ENCODE results near the gene ME3.
A peak's percentile ranks its signal among the peaks of the same experiment; 100 is the strongest.

Gene ME3

DNA sequence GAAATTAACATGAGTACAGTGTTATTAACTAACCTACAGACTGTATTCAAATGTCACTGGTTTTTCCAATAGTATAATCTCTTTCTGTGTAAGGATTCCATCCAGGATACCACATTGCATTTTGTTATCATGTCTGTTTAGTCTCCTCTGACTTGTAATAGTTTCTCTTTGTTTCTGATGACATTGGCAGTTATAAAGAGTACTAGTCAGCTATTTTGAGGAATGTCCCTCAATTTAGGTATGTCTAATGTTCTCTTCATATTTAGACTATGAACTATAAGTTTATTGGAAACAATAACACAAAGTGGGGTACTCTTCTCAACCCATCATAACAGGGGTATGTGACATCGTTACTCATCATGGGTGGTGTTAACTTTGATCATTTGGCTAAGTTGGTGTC lies 20.3 kb upstream of the ME3 start:
- DNase-seq (ENCODE audit: low spot score): no peak

DNA sequence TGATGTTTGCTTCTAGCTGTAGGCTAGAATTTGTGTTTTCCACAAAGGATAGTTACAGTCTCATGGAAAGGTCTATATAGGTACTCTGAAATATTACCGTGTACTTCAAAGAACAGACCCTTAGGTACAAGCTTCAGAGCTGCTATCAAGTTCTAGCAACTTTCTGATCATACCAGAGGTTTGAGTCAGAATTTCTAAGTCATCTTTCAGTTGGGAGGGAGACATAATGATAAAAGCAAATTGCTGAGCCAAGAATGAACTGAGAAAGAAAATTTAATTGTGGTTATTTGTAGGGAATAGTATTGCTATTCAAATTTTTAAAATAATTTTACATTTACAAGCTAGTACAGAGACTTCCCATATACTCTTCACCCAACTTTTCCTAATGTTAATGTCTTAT lies 19.9 kb upstream of the ME3 start:
- DNase-seq (ENCODE audit: low spot score): no peak

- peak; percentile 38 for DNase-seq (ENCODE audit: low spot score)
Measured at GRCh38 chr11:86688398-86689179, 16.2 kb upstream of the ME3 start.

- no peak for DNase-seq (ENCODE audit: low spot score)
Measured at GRCh38 chr11:86687185-86687778, 14.9 kb upstream of the ME3 start.

GRCh38 chr11:86686531-86686930 lies 14.1 kb upstream of the ME3 start:
- DNase-seq (ENCODE audit: low spot score): no peak

DNA sequence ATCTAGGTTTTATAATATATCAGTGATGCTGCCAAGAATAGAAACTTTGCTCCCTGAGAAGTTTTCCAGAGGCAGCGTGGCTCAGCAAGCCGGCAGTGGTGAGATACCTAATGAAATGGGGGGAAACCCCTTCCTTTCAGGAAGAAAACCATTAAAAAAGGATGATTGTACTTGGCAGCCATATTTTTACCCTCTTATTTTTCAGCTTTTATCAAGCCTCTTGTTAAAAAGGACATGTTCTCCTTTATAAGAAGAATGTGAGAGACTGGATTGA lies 9.0 kb upstream of the ME3 start:
- DNase-seq (ENCODE audit: low spot score): no peak

DNA sequence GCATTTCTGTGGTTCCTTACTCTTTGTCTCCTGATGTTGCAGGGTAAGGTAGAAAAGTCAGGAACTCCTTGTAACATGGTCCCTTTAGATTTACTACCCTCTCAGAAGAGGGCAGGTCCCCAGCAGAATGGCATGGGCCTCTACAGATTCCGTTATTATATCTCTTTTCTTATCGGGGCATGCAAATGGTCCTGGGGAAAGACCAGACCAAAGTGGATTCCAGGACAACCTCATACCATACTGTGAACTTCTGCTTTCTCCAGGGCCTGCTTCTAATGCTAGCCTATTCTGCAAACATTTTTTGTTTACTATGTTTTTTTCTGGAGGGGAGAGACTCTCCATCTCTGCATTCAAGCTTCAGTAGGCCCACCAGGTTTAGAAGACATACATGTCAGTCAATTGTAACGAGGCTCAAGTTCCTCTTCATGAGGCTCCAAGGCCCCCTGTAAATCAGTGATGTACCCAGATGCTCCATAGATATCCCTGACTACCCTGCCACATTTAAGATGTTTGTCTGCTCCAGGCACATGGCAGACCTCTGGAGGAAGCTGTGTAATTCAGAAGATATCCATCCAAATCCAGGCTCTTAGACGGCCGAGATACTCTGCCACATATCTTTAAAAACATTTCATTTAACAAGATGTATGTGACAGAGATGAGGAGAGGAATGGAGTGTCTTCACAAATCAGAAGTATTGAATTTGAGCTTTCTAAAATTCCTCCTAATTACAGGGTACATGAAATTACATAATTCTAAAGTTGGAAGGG lies 8.5 kb upstream of the ME3 start:
- no peak for DNase-seq (ENCODE audit: low spot score)

GRCh38 chr11:86678823-86679222 lies 6.4 kb upstream of the ME3 start:
- no peak for DNase-seq (ENCODE audit: low spot score)

GRCh38 chr11:86678296-86678695 lies 5.9 kb upstream of the ME3 start:
- DNase-seq (ENCODE audit: low spot score): no peak

DNA sequence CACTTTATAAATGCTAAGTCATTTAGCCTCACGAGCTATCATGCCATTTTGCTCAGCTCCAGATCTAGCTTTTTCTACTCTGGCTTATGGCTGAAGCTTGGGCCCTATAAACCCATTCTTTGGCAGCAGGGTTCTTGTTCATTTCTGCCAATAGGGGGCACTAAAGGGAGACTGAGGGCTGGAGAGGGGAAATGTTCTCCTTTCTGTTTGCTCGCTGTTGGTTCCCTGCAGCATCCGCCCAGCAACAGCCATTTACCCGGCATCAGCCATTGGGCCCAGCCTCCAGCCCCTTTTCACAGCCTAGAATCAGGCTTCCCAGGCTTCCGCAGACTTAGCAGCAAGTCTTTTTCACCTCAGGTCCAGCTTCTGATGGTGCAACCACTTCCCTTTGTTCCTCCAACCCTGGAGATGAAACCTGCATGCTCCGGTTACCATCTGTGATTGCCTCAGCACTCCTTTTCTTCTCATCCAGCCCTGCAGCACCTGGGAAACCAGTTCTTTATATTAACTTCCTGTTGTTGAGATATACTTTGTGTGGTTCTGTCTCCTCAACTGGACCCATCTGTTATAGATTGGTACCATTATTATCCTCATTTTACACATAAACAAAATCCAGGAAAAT lies 4.2 kb upstream of the ME3 start:
- DNase-seq (ENCODE audit: low spot score): peak; percentile 37

DNA sequence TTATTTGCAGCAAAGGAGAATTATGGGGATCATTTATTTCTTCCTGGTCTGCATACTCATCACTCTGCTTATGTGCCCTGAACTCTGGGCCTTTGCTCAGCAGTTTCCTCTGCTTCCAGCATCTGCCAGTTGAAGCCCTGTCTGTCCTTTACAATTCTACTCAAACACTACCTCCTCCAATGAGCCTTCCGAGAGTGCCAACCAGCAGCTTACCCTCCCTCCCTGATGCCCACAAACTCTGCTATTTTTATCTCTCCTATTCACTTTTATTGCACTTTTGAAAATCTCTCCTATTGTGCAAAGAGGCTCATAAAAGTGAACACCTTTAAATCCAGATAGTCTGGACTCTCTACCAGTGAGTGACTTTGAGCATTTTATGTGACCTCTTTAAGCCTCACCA lies 3.6 kb upstream of the ME3 start:
- no peak for DNase-seq (ENCODE audit: low spot score)

GRCh38 chr11:86675017-86675416 lies 2.6 kb upstream of the ME3 start:
- DNase-seq (ENCODE audit: low spot score): no peak

DNA sequence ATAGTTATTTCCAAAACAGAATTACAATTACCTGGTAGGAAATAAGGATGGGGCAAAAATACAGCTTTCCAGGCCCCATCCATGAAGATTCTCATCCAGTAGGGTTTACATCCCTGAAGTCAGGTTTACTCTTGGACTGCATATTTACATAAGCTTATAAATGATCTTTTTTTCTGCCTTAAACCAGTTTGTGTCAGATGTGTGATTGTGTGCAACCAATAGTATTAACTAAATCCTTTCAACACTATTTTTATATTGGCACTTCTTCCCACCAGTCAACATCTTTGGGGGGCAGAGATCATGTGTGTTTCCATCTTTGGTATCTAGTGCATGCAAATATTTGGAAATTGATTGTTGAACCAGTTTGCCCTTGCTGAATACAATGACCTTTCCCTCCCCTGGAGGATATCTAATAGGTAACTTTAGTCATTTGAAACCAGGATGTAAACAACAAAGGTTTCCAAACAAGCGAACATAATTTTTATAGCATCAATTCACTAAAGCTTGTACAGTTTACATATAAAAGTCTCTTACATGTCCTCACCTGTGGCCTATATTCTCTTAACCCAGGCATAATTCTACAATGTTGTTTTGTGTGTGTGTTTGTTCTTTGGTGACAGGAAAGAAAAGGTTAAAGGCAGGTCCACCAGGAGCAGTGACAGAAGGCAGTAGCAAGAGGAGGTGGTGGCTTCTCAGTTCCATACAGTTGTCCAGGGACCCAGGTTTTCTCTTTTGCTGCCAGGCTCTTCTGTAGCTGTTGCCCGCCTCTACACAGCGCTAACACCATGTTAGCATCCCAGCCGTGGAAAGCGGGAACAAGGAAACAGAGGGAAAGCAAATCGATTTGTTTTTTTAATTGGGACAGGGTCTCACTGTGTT lies 1.7 kb upstream of the ME3 start:
- no peak for DNase-seq (ENCODE audit: low spot score)

DNA sequence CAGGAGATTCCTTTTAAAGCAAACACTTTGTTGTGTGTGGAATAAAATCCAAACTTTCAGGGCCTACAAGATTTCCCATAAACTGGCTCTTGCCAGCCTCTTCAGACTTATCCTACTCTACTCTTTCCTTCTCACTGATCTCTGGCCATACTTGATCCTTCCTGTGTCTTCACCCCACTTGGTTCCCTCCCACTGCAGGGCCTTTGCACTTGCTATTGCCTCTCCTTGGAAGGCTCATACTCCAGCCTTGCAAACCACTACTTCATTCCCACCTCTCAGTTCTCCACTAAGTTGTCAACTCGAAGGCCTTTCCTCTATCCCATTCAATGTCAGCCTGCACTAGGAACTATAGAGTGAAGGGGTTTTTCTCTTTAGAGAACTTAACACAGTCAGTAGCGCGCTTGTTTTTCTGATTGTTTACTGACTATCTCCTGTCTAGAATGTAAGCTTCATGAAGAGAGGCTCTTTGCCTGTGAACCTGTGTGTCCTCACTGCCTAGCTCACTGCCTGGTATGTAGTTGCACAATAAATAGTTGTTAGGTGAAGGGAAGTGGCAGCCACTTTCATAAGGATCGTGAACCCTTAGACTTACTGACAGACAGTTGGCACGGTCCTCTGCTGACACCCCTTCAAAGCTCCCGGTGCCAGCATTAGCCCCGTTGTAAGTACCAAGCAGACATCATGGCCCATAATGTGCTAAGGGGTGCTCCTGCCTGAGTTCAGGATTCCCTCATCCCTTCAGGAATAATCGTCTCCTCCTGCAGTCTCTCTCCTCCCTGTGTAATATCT lies 833 bp upstream of the ME3 start:
- no peak for DNase-seq (ENCODE audit: low spot score)

DNA sequence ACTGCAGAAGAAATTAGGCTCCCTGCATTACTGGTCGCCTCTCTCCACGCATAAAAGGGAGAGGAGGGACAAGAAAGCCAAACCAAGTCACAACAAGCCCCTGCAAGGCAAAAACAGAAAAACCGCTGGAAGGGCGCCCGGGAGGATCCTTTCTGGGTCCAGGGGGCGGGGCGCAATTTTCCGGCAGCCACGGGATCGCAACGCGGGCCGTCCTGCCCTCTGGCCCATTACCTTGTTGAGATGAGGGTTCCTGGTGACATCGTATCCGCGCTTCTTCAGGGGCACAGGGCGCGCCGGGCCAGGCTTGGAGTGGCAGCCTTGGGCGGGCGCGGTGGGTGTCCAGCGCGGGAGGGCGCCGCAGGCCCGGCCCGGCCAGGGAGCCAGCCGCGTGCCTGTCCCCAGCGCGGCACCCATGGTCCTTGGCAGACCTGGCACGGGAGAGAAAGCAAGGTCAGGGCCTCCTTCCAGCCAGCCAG lies 847 bp downstream of the ME3 start:
- no peak for DNase-seq (ENCODE audit: low spot score)

DNA sequence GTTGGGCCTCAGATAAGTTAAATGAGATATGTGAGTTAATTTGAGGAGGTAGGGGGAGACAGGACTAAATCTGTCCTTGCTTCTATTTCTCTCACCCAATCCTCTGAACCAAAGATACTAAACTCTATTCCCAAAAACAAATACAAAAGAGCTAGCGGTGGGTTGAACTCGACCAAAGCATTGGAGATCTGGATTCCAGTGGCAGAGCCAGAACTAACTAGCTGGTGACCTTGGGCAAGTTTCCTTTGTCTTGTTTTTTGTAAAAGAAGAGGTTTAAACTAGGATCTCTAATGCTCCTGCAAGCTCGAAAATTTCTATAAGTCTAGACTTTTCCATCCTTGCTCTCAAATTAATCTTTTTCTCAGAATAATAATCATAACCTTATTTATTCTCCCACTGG lies 1.5 kb downstream of the ME3 start:
- DNase-seq (ENCODE audit: low spot score): no peak

DNA sequence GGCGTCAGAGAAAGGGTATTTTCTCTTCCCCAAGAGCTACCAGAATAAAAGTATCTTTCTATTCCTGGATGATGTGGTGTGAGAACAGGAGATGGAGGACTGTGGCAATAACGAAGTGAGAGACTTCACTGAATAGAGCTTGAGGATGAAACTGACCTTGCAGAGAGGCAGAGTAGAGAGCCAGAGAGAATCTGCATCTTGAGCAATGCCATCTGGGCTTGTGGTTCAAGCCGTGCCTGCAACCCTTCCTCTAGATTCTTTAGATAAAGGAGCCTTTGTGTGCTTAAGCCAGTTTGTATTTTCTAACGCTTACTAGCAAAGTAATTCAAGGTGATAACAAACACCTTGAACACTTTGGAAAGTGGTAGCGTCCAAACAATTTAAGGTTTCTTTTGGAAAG lies 2.2 kb downstream of the ME3 start:
- no peak for DNase-seq (ENCODE audit: low spot score)

GRCh38 chr11:86669424-86669823 lies 3.0 kb downstream of the ME3 start:
- DNase-seq (ENCODE audit: low spot score): no peak

DNA sequence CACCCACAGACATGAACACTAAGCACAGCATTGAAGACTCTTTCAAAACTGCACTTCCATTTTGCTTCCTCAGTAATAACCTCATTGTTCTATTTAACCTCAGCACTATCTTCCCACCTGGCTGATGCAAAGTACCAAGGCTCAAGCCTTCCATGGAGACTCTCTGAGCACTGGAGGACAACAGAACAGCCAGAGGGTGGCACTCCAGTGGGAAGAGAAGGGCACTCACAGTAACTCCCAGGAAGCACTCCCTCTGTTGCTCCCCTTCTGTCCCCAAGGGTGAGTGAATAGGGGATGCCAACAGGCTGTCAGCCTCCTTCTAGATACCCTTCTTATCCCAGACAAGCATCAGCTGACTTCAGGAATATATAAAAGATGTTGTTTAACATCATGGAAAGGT lies 3.5 kb downstream of the ME3 start:
- no peak for DNase-seq (ENCODE audit: low spot score)

DNA sequence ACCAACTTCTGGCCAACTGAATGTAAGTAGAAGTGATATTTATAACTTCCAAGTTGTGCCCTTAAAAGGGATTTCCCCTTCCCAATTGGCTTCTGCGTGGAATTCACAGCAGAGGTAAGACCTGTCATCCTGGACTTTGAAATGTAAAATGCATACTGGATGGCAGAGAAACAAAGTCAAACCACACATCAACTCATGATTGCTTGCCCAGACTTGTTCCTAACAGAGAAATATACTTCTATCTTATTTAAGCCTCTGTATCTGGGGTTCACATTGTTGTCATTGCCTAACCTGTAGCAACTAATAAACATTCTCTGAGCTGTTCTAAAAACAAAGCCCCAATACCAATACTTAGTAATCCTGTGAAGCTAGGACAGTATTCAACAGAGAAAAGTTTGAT lies 6.2 kb downstream of the ME3 start:
- DNase-seq (ENCODE audit: low spot score): no peak

DNA sequence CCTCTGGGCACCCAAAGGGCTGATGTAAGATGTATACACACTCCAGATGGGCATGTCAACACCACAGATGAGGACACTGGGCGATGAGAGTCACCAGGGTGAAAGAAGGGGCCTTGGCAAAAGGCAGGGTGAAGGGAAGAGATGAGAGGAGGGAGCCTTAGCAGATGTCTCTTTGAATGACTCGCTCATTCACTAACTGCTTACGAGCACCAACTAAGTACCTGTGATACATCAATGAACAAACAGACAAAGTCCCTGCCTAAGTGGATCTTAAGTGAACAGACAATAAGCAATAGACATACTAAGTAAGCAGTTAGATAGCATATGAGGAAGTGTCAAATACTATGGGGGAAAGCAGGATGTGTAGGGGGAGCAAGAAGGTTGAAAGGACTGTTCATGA lies 7.5 kb downstream of the ME3 start:
- no peak for DNase-seq (ENCODE audit: low spot score)
